HG03095 (cell line): ENCODE measurements around the gene PHLDB2.

Experiments
- ATAC-seq: cut with Tn5 transposase; IDR thresholded peaks from one replicate; pipeline ENCODE4 v1.9.1; 2021; ENCODE audit warnings: moderate library complexity; ENCODE audit not compliant: unreplicated experiment

The PHLDB2 gene

GRCh38 chr3:111850537-111850936, 8.5 kb upstream of the PHLDB2 start:
- ATAC-seq, result no peak

- no peak for ATAC-seq
Observed at GRCh38 chr3:111851511-111851954, 7.5 kb upstream of the PHLDB2 start.

- ATAC-seq, result no peak
Observed at GRCh38 chr3:111852540-111852939, 6.5 kb upstream of the PHLDB2 start.

GRCh38 chr3:111853068-111853467, 6.0 kb upstream of the PHLDB2 start:
- no peak for ATAC-seq

- ATAC-seq, result no peak
Observed at GRCh38 chr3:111854990-111855389, 4.1 kb upstream of the PHLDB2 start.

- ATAC-seq, result no peak
Observed at GRCh38 chr3:111856501-111856900, 2.6 kb upstream of the PHLDB2 start.

- ATAC-seq, result no peak
Observed at GRCh38 chr3:111857474-111857873, 1.6 kb upstream of the PHLDB2 start.

- ATAC-seq, result no peak
Observed at GRCh38 chr3:111858642-111859041, 423 bp upstream of the PHLDB2 start.

- peak; percentile 90 for ATAC-seq
Observed at GRCh38 chr3:111859974-111860859, 1.2 kb downstream of the PHLDB2 start.

GRCh38 chr3:111861391-111861790, 2.3 kb downstream of the PHLDB2 start:
- ATAC-seq, result no peak

- no peak for ATAC-seq
Observed at GRCh38 chr3:111862415-111862814, 3.4 kb downstream of the PHLDB2 start.

GRCh38 chr3:111862974-111863373, 3.9 kb downstream of the PHLDB2 start:
- no peak for ATAC-seq

GRCh38 chr3:111863942-111864694, 5.1 kb downstream of the PHLDB2 start:
- no peak for ATAC-seq

GRCh38 chr3:111864821-111865656, 6.0 kb downstream of the PHLDB2 start:
- ATAC-seq, result no peak

GRCh38 chr3:111867889-111868426, 8.9 kb downstream of the PHLDB2 start:
- no peak for ATAC-seq

- ATAC-seq, result no peak
Observed at GRCh38 chr3:111870620-111871019, 11.6 kb downstream of the PHLDB2 start.

- ATAC-seq, result no peak
Observed at GRCh38 chr3:111871809-111872623, 13.0 kb downstream of the PHLDB2 start.

GRCh38 chr3:111872979-111873378, 13.9 kb downstream of the PHLDB2 start:
- no peak for ATAC-seq

GRCh38 chr3:111874177-111874820, 15.2 kb downstream of the PHLDB2 start:
- ATAC-seq, result no peak
